Right atrium auricular region (tissue), 2 donors: ENCODE results near the gene RPTOR. TPM values are rescaled to one million over a fixed set of nuclear protein-coding genes. Genes with fewer than 3 reads are reported as not detected.

ENCODE experiments used
- DNase-seq: peaks from one replicate; pipeline ENCODE4 v3.0.0-alpha.2; 2019; ENCODE audit warnings: low spot score
- H3K27ac ChIP-seq, 2 donors: fragments of 200-600 bp; sonication (generic); 1 replicate in 1 of 2; 2 replicates in 1 of 2; pipeline ENCODE4 v1.5.1; 2016 to 2019
- H3K27me3 ChIP-seq, 2 donors: fragments of 200-600 bp; sonication (generic); one replicate each; pipeline versions ENCODE4 v1.5.1 to v1.6.0; 2017 to 2019
- H3K36me3 ChIP-seq: fragments of 200-600 bp; sonication (generic); one replicate; pipeline ENCODE4 v1.5.1; 2016
- H3K4me1 ChIP-seq, 2 donors: fragments of 200-600 bp; sonication (generic); one replicate each; pipeline versions ENCODE4 v1.5.1 to v1.6.0; 2017 to 2019
- H3K4me3 ChIP-seq, 2 donors: fragments of 200-600 bp; sonication (generic); 1 replicate in 1 of 2; 2 replicates in 1 of 2; pipeline ENCODE4 v1.5.1; 2017 to 2019; ENCODE audit warnings: mild to moderate bottlenecking in 1 of 2, moderate library complexity in 1 of 2
- H3K9me3 ChIP-seq, 2 donors: fragments of 200-600 bp; sonication (generic); one replicate each; pipeline ENCODE4 v1.5.1; 2019
- total RNA-seq, 2 donors: library from RNA; depleted of rRNA; stranded (reverse); fragments of >200 nt; gene quantifications; one replicate each; pipeline ENCODE4 v1.1.0, GENCODE V29; 2016
- TF ChIP-seq, protein P1 (sequence below), 2 donors: fragments of 200-600 bp; sonication (generic); IDR thresholded peaks; one replicate each; pipeline ENCODE4 v1.5.1; 2019; ENCODE audit warnings: antibody characterized with exemption in 2 of 2

The RPTOR gene
- total RNA-seq, 2 donors from 2014 or later, result 19.9 to 22.6 TPM

DNA sequence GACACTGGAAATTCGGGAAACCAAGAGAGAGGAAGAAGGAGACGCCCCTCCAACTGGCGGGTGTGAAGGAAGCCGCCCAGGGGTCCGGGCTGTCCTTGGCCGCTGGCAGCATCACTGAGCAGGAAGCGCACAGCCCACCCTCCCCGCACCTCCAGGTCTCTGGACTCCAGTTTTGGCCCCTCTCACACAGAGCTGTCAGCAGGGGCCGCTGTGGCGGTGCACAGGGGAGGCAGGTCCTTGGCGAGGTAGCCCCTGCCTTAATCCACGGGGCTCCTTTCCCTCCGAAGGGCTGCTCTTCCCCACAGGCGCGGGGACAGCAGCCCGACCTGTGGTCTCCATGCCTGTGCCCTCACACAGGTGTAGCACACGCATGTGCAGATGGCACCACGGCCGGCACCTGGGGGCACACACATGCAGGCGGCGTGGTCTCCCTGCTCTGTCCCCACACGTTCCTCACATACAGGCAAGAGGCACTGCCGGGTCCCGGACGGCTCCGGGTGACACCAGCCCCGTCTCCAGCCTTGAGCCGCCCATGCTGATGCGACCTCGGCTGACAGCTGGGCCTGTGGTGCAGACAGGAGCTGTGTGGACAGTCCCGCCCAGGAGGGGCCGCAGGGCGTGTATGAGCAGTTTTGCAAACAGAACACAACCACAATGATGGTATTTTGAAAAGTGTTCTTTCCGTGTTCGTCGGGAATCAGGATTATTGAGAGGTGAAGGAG, 420.4 kb downstream of the RPTOR start:
- Histone ChIP-seq H3K4me1 (peaks cover 0 to 37% of the 10 kb centered on the region in 2 donors), H3K9me3 (no peaks in the 10 kb centered on the region), H3K36me3 (peaks cover 9% of the 10 kb centered on the region), H3K27me3 (no peaks in the 10 kb centered on the region), H3K27ac (no peak overlapping the region), H3K4me3 (no peak overlapping the region)
- TF ChIP-seq, protein P1, sequence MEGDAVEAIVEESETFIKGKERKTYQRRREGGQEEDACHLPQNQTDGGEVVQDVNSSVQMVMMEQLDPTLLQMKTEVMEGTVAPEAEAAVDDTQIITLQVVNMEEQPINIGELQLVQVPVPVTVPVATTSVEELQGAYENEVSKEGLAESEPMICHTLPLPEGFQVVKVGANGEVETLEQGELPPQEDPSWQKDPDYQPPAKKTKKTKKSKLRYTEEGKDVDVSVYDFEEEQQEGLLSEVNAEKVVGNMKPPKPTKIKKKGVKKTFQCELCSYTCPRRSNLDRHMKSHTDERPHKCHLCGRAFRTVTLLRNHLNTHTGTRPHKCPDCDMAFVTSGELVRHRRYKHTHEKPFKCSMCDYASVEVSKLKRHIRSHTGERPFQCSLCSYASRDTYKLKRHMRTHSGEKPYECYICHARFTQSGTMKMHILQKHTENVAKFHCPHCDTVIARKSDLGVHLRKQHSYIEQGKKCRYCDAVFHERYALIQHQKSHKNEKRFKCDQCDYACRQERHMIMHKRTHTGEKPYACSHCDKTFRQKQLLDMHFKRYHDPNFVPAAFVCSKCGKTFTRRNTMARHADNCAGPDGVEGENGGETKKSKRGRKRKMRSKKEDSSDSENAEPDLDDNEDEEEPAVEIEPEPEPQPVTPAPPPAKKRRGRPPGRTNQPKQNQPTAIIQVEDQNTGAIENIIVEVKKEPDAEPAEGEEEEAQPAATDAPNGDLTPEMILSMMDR (IDR thresholded peaks at IDR 0.05), result no peak
- no peak for DNase-seq

- Histone ChIP-seq H3K27ac (no peak overlapping the region), H3K36me3 (peaks cover 9% of the 10 kb centered on the region), H3K4me3 (no peak overlapping the region), H3K9me3 (no peaks in the 10 kb centered on the region), H3K27me3 (no peaks in the 10 kb centered on the region), H3K4me1 (peaks cover 0 to 37% of the 10 kb centered on the region in 2 donors)
- TF ChIP-seq, protein P1 (IDR thresholded peaks at IDR 0.05), result no peak
- no peak for DNase-seq
Observed at GRCh38 chr17:80965606-80966005, 421.0 kb downstream of the RPTOR start.

GRCh38 chr17:80967404-80967872, 422.8 kb downstream of the RPTOR start:
- no peaks in the 10 kb centered on the region for H3K9me3 ChIP-seq
- peaks cover 0 to 25% of the 10 kb centered on the region in 2 donors for H3K4me1 ChIP-seq
- H3K27ac ChIP-seq, result no peak overlapping the region
- no peak overlapping the region for H3K4me3 ChIP-seq
- H3K27me3 ChIP-seq, result no peaks in the 10 kb centered on the region
- no peak for DNase-seq
- H3K36me3 ChIP-seq, result peaks cover 9% of the 10 kb centered on the region
- TF ChIP-seq, protein P1 (IDR thresholded peaks at IDR 0.05), result no peak

DNA sequence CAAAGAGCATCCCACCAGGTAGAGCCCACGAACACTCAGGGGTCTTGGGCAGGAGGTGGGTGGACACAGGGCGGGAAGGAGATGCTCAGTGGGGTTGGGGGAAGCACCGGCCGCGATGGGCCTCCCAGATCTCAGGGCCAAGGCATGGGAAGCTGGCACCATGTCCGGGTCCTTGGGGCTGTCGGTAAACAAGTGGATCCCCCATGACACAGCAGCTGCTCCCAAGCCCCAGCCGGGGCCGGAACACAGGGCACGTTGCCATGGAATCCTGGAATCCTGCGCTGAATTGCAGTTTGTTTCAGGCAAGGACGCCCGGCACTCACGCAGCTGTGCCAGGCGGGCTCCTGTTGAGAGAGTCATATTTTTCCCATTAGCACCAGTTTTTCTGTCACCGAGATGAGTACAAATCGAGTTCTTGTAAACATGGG, 424.0 kb downstream of the RPTOR start:
- Histone ChIP-seq H3K27me3 (no peaks in the 10 kb centered on the region), H3K36me3 (peaks cover 9% of the 10 kb centered on the region), H3K9me3 (no peaks in the 10 kb centered on the region), H3K4me1 (peaks cover 0 to 25% of the 10 kb centered on the region in 2 donors), H3K27ac (no peak overlapping the region), H3K4me3 (no peak overlapping the region)
- TF ChIP-seq, protein P1 (IDR thresholded peaks at IDR 0.05), result no peak
- DNase-seq, result no peak

DNA sequence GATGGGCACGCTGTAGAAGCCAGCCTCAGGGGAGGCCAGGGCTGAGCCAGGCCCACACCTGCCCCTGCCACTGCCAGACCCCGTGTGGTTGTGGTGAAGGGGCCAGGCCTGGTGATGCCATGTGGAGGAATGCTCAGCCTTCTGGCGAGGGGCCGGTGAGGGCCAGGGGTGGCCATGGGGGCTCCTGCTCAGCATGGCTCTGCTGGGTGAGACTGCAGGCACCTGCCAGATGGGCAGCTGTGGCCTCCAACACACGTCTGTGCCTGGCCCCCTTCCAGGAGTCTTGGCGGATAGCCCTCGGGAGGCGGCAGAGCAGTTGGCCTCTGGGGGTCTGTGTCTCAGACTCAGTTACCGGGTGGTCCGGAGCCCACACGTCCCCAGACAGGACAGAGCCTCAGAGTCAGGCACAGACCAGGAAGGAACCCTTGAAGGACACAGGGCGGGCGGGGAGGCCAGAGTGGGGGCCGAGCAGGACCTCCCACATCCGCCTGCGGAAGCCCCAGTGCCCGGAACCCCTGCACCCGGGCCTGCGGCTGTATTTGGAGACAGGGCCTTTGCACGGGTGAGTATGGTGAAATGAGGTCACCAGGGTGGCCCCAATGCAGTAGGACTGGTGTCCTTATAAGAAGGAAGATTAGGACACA, 424.5 kb downstream of the RPTOR start:
- Histone ChIP-seq H3K9me3 (no peaks in the 10 kb centered on the region), H3K27me3 (no peaks in the 10 kb centered on the region), H3K36me3 (peaks cover 8% of the 10 kb centered on the region), H3K27ac (no peak overlapping the region), H3K4me1 (peaks cover 0 to 25% of the 10 kb centered on the region in 2 donors), H3K4me3 (no peak overlapping the region)
- no peak for DNase-seq
- TF ChIP-seq, protein P1 (IDR thresholded peaks at IDR 0.05), result no peak
